ENCODE data around the gene BLOC1S5. TPM values are rescaled to one million over a fixed set of nuclear protein-coding genes. Genes with fewer than 3 reads are reported as not detected.

The BLOC1S5 gene
- polyA plus RNA-seq, 2 of the 4 experiments (the other 2 are of a cell fraction) = 10.2 to 10.8 TPM

GRCh38 chr6:8087870-8088754 lies 23.9 kb upstream of the BLOC1S5 start:
- no peak for ATAC-seq
- Histone ChIP-seq H3K9me3 (no peaks in the 10 kb centered on the region), H3K4me3 (no peak overlapping the region), H3K27ac (no peak overlapping the region), H3K4me1 (peaks cover 34% of the 10 kb centered on the region), H3K4me2 (no peak overlapping the region)
- CTCF ChIA-PET = interaction anchor here (1.9 kb wide), 1 partner anchor 23 kb away, joined by 6 read pairs; the partner anchor contains the start of gene BLOC1S5
- POLR2A ChIA-PET = interaction anchor here (1.2 kb wide), 1 partner anchor 15 kb away, joined by 3 read pairs; the partner anchor contains the start of gene EEF1E1
- 97% methylated on average over 5 of the region's 5 CpGs for WGBS (ENCODE audit: missing lambda C conversion rate)
- TF ChIP-seq NR3C1 (IDR thresholded peaks at IDR 0.05) (no peak), SMC3 (IDR thresholded peaks at IDR 0.05) (no peak), REST (IDR thresholded peaks at IDR 0.05) (no peak), MAZ (IDR thresholded peaks at IDR 0.05; ENCODE audit: borderline replicate concordance, low read depth, low read length) (no peak), JUN (IDR thresholded peaks at IDR 0.05) (no peak), GATA3 (IDR thresholded peaks at IDR 0.05; ENCODE audit: borderline replicate concordance) (no peak)
- TF ChIP-seq, protein P1, sequence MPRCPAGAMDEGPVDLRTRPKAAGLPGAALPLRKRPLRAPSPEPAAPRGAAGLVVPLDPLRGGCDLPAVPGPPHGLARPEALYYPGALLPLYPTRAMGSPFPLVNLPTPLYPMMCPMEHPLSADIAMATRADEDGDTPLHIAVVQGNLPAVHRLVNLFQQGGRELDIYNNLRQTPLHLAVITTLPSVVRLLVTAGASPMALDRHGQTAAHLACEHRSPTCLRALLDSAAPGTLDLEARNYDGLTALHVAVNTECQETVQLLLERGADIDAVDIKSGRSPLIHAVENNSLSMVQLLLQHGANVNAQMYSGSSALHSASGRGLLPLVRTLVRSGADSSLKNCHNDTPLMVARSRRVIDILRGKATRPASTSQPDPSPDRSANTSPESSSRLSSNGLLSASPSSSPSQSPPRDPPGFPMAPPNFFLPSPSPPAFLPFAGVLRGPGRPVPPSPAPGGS (IDR thresholded peaks at IDR 0.05) = no peak
- FAIRE-seq = no peak
- DNase-seq (ENCODE audit: low read depth in 1 of 2, low spot score in 1 of 2) = no peak

- ChIA-PET CTCF (interaction anchor here (1.9 kb wide), 1 partner anchor 22 kb away, joined by 6 read pairs; the partner anchor contains the start of gene BLOC1S5), POLR2A (no interaction called here)
- Histone ChIP-seq H3K9me3 (no peaks in the 10 kb centered on the region), H3K27ac (0 out of 6 replicates have a peak overlapping the region, but pooled peaks of 1 of the 2 experiments have one; percentile 16), H3K4me1 (peaks cover 42% of the 10 kb centered on the region), H3K4me2 (no peak overlapping the region), H3K4me3 (no peak overlapping the region)
- WGBS (ENCODE audit: missing lambda C conversion rate) = 90% methylated on average over 9 of the region's 9 CpGs
- no peak for TF ChIP-seq HEYL (CRISPR knock-in tag; IDR thresholded peaks at IDR 0.05)
- no peak for ATAC-seq
- no peak for DNase-seq (ENCODE audit: low read depth in 1 of 2, low spot score in 1 of 2)
- no peak for FAIRE-seq
These were observed 22.6 kb upstream of the BLOC1S5 start for GRCh38 chr6:8086755-8087306.

DNA sequence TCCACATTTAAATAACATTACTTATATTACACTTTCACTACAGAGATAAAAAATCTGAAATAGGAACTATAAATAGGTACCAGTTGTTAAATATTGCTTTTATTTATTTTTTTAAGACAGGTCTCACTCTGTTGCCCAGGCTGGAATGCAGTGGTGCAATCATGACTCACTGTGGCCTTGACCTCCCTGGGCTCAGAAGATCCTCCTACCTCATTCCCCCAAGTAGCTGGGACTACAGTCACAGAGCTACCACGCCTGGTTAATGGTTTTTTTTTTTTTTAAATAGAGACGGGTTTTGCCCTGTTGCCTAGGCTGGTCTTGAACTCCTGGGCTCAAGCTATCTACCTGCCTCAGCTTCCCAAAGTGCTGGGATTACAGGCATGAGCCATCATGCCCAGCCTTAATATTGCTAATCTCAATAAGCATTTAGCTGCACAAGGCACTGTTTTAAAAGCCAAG lies 20.9 kb upstream of the BLOC1S5 start:
- 0% methylated on average over 2 of the region's 2 CpGs for WGBS (ENCODE audit: missing lambda C conversion rate)
- ChIA-PET CTCF (interaction anchor here (1.1 to 2.1 kb wide), 2 partner anchors 10 to 17 kb away, joined by 3 to 5 read pairs; no protein-coding TSS in a partner anchor), POLR2A (interaction anchor here (0.9 to 1.4 kb wide), 2 partner anchors 18 to 21 kb away, joined by 3 read pairs; partner anchors contain the start of genes BLOC1S5 and EEF1E1)
- FAIRE-seq (no peak), ATAC-seq (peak; percentile 83 to 91), DNase-seq (ENCODE audit: low read depth in 1 of 2, low spot score in 1 of 2) (peak in 1 of 2 experiments; percentile 81)
- no peaks in the 10 kb centered on the region for H3K9me3 ChIP-seq
- peak overlapping the region; percentile 66 for H3K4me2 ChIP-seq
- peak overlapping the region; percentile 54 to 74 for H3K27ac ChIP-seq
- TF ChIP-seq BHLHE40 (IDR thresholded peaks at IDR 0.05; ENCODE audit: low read depth, low read length) (no peak), FOSL2 (IDR thresholded peaks at IDR 0.05) (peak; percentile 86), FOSL2 (CRISPR knock-in tag; IDR thresholded peaks at IDR 0.05) (peak; percentile 91), MYC (IDR thresholded peaks at IDR 0.05; ENCODE audit: borderline replicate concordance, low read length) (no peak), GATA3 (IDR thresholded peaks at IDR 0.05; ENCODE audit: borderline replicate concordance) (peak; percentile 60; the same call in 1 of the 2 replicates), RCOR1 (IDR thresholded peaks at IDR 0.05; ENCODE audit: low read depth, low read length) (no peak), JUN (IDR thresholded peaks at IDR 0.05) (peak; percentile 53 to 80; a peak in 3 of 5 replicates), MAX (IDR thresholded peaks at IDR 0.05) (peak; percentile 40; the same call in 1 of the 2 replicates), CEBPB (IDR thresholded peaks at IDR 0.05) (peak; percentile 70 to 94), JUNB (IDR thresholded peaks at IDR 0.05) (peak; percentile 81), EP300 (IDR thresholded peaks at IDR 0.05) (peak in 1 of 2 experiments; percentile 41; a peak in 2 of 5 replicates), TFCP2L1 (CRISPR knock-in tag; IDR thresholded peaks at IDR 0.05) (no peak)
- TF ChIP-seq, protein P2, sequence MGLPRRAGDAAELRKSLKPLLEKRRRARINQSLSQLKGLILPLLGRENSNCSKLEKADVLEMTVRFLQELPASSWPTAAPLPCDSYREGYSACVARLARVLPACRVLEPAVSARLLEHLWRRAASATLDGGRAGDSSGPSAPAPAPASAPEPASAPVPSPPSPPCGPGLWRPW (IDR thresholded peaks at IDR 0.05) = peak; percentile 50; the same call in 1 of the 2 replicates
- TF ChIP-seq, protein P1 (IDR thresholded peaks at IDR 0.05) = 0 out of 3 replicates have a peak, but pooled peaks have one; percentile 31
- peaks cover 57% of the 10 kb centered on the region for H3K4me1 ChIP-seq
- H3K4me3 ChIP-seq = no peak overlapping the region

Data from A549 (cell line).